LNCaP clone FGC (cell line): ENCODE data around the gene GMEB2.
A peak's percentile ranks its signal among the peaks of the same experiment; 100 is the strongest.
"Not testable (repeated sequence)": the region's sequence is repeated elsewhere in the genome, so short reads cannot be mapped to it uniquely, and the experiment has no call there.

Experiments used
- DNase-seq: peaks from one replicate; pipeline ENCODE4 v3.0.0-alpha.2; 2011; ENCODE audit warnings: low read depth
- H3K4me3 ChIP-seq: 2 replicates; pipeline ENCODE4 v1.5.1; 2011; ENCODE audit warnings: mild to moderate bottlenecking, low read depth, low read length, control low read depth
- TF ChIP-seq, protein P1 (sequence below): IDR thresholded peaks from 2 replicates; pipeline ENCODE4 v1.5.1; 2012; ENCODE audit warnings: mild to moderate bottlenecking; ENCODE audit not compliant: control insufficient read depth, insufficient read depth; ENCODE audit errors: extremely low read depth

The GMEB2 gene

DNA sequence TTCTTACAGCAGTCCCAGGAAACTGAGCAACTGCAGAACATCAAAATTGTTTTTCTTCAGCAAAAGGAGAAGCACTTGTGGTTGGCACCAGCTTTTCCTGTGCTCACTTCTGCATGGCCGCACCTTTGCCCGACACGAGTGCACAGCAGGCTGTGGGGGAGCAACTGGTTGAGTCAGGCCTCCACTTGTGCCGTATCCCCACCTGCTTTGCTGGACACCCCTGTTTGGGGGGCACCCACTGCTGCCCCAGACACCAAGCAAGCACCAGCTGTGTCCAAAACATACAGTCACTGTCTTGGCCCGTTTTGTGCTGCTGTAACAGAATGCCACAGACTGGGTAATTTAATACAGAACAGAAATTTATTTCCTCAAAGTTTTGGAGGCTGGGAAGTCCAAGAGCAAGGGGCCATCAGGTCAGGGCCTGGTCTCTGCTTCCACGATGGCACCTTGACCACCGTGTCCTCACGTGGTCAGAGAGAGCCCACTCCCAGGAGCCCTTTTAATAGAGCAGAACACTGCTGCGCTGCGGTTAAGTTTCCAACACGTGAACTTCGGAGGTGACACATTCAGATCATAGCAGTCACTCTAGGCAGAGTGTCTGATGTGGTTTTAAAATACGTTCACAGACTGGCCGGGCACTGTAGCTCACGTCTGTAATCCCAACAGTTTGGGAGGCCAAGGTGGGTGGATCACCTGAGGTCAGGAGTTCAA lies 8.7 kb upstream of the GMEB2 start:
- no peak for DNase-seq
- TF ChIP-seq, protein P1, sequence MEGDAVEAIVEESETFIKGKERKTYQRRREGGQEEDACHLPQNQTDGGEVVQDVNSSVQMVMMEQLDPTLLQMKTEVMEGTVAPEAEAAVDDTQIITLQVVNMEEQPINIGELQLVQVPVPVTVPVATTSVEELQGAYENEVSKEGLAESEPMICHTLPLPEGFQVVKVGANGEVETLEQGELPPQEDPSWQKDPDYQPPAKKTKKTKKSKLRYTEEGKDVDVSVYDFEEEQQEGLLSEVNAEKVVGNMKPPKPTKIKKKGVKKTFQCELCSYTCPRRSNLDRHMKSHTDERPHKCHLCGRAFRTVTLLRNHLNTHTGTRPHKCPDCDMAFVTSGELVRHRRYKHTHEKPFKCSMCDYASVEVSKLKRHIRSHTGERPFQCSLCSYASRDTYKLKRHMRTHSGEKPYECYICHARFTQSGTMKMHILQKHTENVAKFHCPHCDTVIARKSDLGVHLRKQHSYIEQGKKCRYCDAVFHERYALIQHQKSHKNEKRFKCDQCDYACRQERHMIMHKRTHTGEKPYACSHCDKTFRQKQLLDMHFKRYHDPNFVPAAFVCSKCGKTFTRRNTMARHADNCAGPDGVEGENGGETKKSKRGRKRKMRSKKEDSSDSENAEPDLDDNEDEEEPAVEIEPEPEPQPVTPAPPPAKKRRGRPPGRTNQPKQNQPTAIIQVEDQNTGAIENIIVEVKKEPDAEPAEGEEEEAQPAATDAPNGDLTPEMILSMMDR = no peak
- no peak overlapping the region for H3K4me3 ChIP-seq

DNA sequence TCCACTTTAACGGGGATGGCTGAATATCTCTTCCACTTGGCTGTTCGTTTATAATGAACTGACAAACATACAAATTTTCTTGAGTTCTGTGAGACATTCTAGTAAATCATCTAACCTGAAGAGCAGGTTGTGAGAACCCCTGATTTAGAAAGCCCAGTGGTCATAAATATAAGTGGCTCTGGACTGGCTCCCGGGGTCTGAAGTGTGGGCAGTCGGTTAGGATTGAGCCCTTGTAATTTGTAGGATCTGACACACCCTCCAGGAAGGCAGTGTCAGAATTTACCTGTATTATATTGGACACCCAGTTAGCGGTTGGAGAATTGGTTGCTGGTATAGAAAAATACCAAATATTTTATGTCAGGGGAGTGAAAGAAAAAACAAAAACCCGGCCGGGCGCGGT lies 6.8 kb upstream of the GMEB2 start:
- no peak overlapping the region for H3K4me3 ChIP-seq
- no peak for DNase-seq
- TF ChIP-seq, protein P1 = no peak

DNA sequence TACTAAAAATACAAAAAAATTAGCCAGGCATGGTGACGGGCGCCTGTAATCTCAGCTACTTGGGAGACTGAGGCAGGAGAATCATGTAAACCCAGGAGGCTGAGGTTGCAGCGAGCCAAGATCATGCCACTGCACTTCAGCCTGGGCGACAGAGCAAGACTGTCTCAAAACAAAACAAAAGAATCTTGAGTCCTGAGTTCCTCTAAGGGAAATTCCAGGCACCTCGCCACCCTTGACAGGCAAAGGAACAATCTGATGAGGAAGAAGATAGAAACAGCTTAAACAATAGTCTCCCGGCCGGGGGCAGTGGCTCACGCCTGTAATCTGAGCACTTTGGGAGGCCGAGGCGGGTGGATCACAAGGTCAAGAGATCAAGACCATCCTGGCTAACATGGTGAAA lies 4.5 kb upstream of the GMEB2 start:
- not testable (repeated sequence) for DNase-seq, H3K4me3 ChIP-seq

DNA sequence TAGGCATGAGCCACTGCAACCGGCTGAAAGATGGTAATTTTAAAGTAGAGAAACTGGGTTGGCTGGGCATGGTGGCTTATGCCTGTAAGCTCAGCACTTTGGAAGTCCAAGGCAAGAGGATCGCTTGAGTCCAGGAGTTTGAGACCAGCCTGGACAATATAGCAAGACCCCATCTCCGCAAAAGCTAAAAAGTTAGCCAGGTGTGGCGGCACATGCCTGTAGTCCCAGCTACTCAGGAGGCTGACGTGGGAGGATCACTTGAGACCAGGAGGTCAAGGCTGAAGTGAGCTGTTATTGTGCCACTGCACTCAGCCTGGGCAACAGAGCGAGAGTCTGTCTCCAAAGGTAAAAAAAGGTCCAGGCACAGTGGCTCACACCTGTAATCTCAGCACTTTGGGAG lies 4.1 kb upstream of the GMEB2 start:
- not testable (repeated sequence) for DNase-seq, H3K4me3 ChIP-seq

DNA sequence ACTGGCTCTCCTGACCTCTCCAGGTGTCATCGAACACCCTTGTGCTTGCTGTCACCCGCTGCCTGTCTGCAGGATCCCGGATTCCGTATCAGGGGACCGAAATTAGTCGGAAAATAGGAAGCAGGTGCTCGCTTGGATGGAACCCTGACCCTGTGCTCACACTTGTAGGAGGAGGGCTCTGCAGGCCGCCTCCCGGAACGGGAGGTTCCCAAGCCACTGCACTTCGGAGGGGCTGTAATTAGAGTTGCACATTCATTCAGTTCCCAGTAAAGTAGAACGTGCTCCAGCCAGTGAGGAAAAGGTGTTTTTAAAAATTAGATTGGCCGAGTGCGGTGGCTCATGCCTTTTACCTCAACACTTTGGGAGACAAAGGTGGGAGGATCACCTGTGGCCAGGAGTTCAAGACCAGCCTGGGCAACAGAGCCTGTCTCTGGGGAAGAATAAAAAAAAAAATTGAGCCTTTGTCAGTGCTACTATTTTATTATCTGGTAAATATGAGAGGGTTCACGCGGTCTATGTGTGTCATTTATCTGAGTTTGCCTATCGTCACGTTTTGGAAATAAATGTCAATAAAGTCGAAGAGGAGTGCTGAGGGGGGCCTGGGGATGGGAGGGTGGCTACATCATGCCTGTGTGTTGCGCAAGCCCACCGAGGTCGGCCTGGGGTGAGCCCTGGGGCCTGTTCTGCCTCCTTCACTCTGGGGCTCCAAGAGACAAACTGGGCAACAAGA lies 1.5 kb upstream of the GMEB2 start:
- TF ChIP-seq, protein P1 = no peak
- H3K4me3 ChIP-seq = peak overlapping the region; percentile 98
- peak; percentile 71 for DNase-seq

DNA sequence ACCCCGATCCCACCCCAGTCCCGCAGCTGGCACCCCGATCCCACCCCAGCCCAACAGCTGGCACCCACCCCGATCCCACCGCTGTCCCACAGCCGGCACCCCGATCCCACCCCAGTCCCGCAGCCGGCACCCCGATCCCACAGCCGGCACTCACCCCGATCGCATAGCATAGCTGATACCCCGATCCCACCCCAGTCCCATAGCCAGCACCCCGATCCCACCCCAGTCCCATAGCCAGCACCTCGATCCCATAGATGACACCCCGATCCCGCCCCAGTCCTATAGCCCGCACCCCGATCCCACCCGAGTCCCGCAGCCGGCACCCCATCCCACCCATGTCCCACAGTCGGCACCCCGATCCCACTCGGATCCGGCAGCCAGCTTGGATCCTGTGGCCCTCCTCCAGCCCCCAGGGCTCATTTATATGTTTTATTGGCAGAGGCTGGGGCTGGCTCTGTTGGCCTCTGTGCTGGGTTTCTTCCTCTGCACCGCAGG lies 897 bp upstream of the GMEB2 start:
- DNase-seq = no peak
- TF ChIP-seq, protein P1 = no peak
- H3K4me3 ChIP-seq = peak overlapping the region; percentile 98

DNA sequence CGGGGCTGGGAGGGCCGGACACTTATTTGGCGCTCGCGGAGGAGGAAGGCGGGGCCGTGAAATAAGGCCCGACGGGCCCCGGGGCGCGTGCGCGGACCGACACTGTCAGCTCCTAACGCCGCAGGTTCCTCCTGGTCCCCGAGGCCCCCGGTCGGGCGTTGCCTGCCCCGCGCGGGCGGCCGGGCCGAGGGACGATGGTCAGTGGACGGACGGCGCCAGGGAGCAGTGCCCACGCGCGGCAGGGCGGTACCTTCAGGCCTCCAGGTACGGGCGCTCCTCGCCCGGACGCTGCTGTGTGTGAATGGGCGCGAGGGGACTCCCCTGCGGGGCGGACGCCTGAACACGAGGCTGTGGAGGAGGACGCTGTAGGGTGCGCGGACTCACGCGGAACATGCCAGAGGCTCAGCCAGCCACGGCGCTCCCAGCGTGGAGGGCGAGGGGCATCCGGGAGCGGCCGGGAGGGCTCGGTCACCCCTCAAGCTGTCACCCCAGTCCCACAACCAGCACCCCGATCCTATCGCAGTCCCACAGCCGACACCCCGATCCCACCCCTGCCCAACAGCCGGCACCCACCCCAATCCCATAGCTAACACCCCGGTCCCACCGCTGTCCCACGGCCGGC lies 339 bp upstream of the GMEB2 start:
- TF ChIP-seq, protein P1 = no peak
- peak overlapping the region; percentile 98 for H3K4me3 ChIP-seq
- DNase-seq = peak; percentile 73
